ENCODE data around the gene SEPTIN5. TPM values are rescaled to one million over a fixed set of nuclear protein-coding genes. Genes with fewer than 3 reads are reported as not detected.
"Not testable (repeated sequence)": the region's sequence is repeated elsewhere in the genome, so short reads cannot be mapped to it uniquely, and the experiment has no call there.

SEPTIN5 gene
- total RNA-seq, 2 experiments from 2014 or later, result 0.41 to 0.43 TPM

- Mint-ChIP-seq H3K27ac (no peak overlapping the region), H3K4me1 (ENCODE audit: low read depth) (no peaks in the 10 kb centered on the region), H3K4me3 (no peak overlapping the region), H3K36me3 (no peaks in the 10 kb centered on the region), H3K27me3 (peaks cover 3% of the 10 kb centered on the region), H3K9me3 (no peaks in the 10 kb centered on the region)
- no peak for DNase-seq
- POLR2A ChIA-PET, result no interaction called here
- intact Hi-C loops (cut with micrococcal nuclease), result loop anchor here (1.0 kb wide), 1 partner anchor 41 kb away; no protein-coding TSS in a partner anchor
- CTCF ChIA-PET, result interaction anchor here (1.3 to 2.4 kb wide), 2 partner anchors 44 to 236 kb away, joined by 3 to 6 read pairs; no protein-coding TSS in a partner anchor
Observed at GRCh38 chr22:19674129-19674928, 40.0 kb upstream of the SEPTIN5 start.

- Mint-ChIP-seq H3K9me3 (no peaks in the 10 kb centered on the region), H3K4me1 (ENCODE audit: low read depth) (no peaks in the 10 kb centered on the region), H3K36me3 (no peaks in the 10 kb centered on the region), H3K4me3 (no peak overlapping the region), H3K27ac (no peak overlapping the region), H3K27me3 (peaks cover 3% of the 10 kb centered on the region)
- CTCF ChIA-PET, result interaction anchor here (1.3 to 2.4 kb wide), 2 partner anchors 45 to 235 kb away, joined by 3 to 6 read pairs; no protein-coding TSS in a partner anchor
- no peak for DNase-seq
- POLR2A ChIA-PET, result no interaction called here
- intact Hi-C loops (cut with micrococcal nuclease), result loop anchor here (1.0 kb wide), 1 partner anchor 40 kb away; no protein-coding TSS in a partner anchor
Observed at GRCh38 chr22:19674929-19675253, 39.4 kb upstream of the SEPTIN5 start.

GRCh38 chr22:19675428-19675827, 38.9 kb upstream of the SEPTIN5 start:
- Mint-ChIP-seq H3K9me3 (no peaks in the 10 kb centered on the region), H3K36me3 (no peaks in the 10 kb centered on the region), H3K27ac (no peak overlapping the region), H3K4me1 (ENCODE audit: low read depth) (no peaks in the 10 kb centered on the region), H3K4me3 (no peak overlapping the region), H3K27me3 (peaks cover 4% of the 10 kb centered on the region)
- ChIA-PET CTCF (interaction anchor here (1.2 to 2.4 kb wide), 3 partner anchors 45 to 235 kb away, joined by 3 to 6 read pairs (median 4); no protein-coding TSS in a partner anchor), POLR2A (no interaction called here)
- no peak for DNase-seq
- intact Hi-C loops (cut with micrococcal nuclease), result no loop called here

GRCh38 chr22:19676437-19676836, 37.9 kb upstream of the SEPTIN5 start:
- H3K27ac Mint-ChIP-seq; H3K4me3 Mint-ChIP-seq; H3K4me1 Mint-ChIP-seq (ENCODE audit: low read depth); H3K9me3 Mint-ChIP-seq; intact Hi-C loops (cut with micrococcal nuclease); H3K27me3 Mint-ChIP-seq; H3K36me3 Mint-ChIP-seq; DNase-seq: not testable (repeated sequence)
- CTCF ChIA-PET, result interaction anchor here (1.2 to 2.4 kb wide), 2 partner anchors 54 to 234 kb away, joined by 4 to 6 read pairs; no protein-coding TSS in a partner anchor
- POLR2A ChIA-PET, result interaction anchor here (0.6 kb wide), 1 partner anchor 426 kb away, joined by 3 read pairs; no protein-coding TSS in a partner anchor

- H3K36me3 Mint-ChIP-seq, result no peaks in the 10 kb centered on the region
- peaks cover 4% of the 10 kb centered on the region for H3K27me3 Mint-ChIP-seq
- ChIA-PET POLR2A (no interaction called here), CTCF (interaction anchor here (0.8 to 1.5 kb wide), 9 partner anchors 10 to 445 kb away, joined by 3 to 16 read pairs (median 4); partner anchors contain the start of gene CDC45)
- H3K9me3 Mint-ChIP-seq, result no peaks in the 10 kb centered on the region
- intact Hi-C loops (cut with micrococcal nuclease), result no loop called here
- DNase-seq, result no peak
- no peak overlapping the region for H3K27ac Mint-ChIP-seq
- peaks cover 4% of the 10 kb centered on the region for H3K4me1 Mint-ChIP-seq (ENCODE audit: low read depth)
- H3K4me3 Mint-ChIP-seq, result no peak overlapping the region
Observed at GRCh38 chr22:19678949-19679521, 35.3 kb upstream of the SEPTIN5 start.

GRCh38 chr22:19679522-19680101, 34.7 kb upstream of the SEPTIN5 start:
- H3K4me3 Mint-ChIP-seq, result no peak overlapping the region
- peak; percentile 45 for DNase-seq
- intact Hi-C loops (cut with micrococcal nuclease), result loop anchor here (2.0 kb wide), 1 partner anchor 39 kb away; no protein-coding TSS in a partner anchor
- peaks cover 4% of the 10 kb centered on the region for H3K4me1 Mint-ChIP-seq (ENCODE audit: low read depth)
- H3K36me3 Mint-ChIP-seq, result no peaks in the 10 kb centered on the region
- no peak overlapping the region for H3K27ac Mint-ChIP-seq
- no peaks in the 10 kb centered on the region for H3K9me3 Mint-ChIP-seq
- H3K27me3 Mint-ChIP-seq, result peaks cover 4% of the 10 kb centered on the region
- ChIA-PET CTCF (interaction anchor here (0.6 to 1.5 kb wide), 13 partner anchors 9 to 445 kb away, joined by 3 to 16 read pairs (median 3); partner anchors contain the start of gene CDC45), POLR2A (no interaction called here)

- CTCF ChIA-PET, result interaction anchor here (0.6 to 1.5 kb wide), 13 partner anchors 9 to 446 kb away, joined by 3 to 16 read pairs (median 3); partner anchors contain the start of gene CDC45
- no peak for DNase-seq
Observed at GRCh38 chr22:19680287-19680881, 33.9 kb upstream of the SEPTIN5 start.

GRCh38 chr22:19680911-19681862, 33.1 kb upstream of the SEPTIN5 start:
- intact Hi-C loops (cut with micrococcal nuclease), result loop anchor here (2.0 kb wide), 1 partner anchor 38 kb away; no protein-coding TSS in a partner anchor
- H3K27ac Mint-ChIP-seq, result no peak overlapping the region
- peaks cover 4% of the 10 kb centered on the region for H3K4me1 Mint-ChIP-seq (ENCODE audit: low read depth)
- H3K27me3 Mint-ChIP-seq, result peaks cover 4% of the 10 kb centered on the region
- POLR2A ChIA-PET, result interaction anchor here (0.6 kb wide), 1 partner anchor 535 kb away, joined by 3 read pairs; no protein-coding TSS in a partner anchor
- CTCF ChIA-PET, result interaction anchor here (0.7 to 1.3 kb wide), 3 partner anchors 11 to 388 kb away, joined by 4 to 5 read pairs (median 4); no protein-coding TSS in a partner anchor
- no peaks in the 10 kb centered on the region for H3K36me3 Mint-ChIP-seq
- H3K4me3 Mint-ChIP-seq, result no peak overlapping the region
- no peaks in the 10 kb centered on the region for H3K9me3 Mint-ChIP-seq
- DNase-seq, result no peak

More at GRCh38 chr22:19680287-19680881, 33.9 kb upstream of the SEPTIN5 start:
- Mint-ChIP-seq H3K27me3 (peaks cover 4% of the 10 kb centered on the region), H3K36me3 (no peaks in the 10 kb centered on the region), H3K9me3 (no peaks in the 10 kb centered on the region), H3K4me1 (ENCODE audit: low read depth) (peaks cover 4% of the 10 kb centered on the region), H3K27ac (no peak overlapping the region), H3K4me3 (no peak overlapping the region)
- POLR2A ChIA-PET, result no interaction called here
- intact Hi-C loops (cut with micrococcal nuclease), result loop anchor here (2.0 kb wide), 1 partner anchor 38 kb away; no protein-coding TSS in a partner anchor

- H3K27ac Mint-ChIP-seq, result no peak overlapping the region
- H3K9me3 Mint-ChIP-seq, result no peaks in the 10 kb centered on the region
- ChIA-PET CTCF (interaction anchor here (1.3 kb wide), 1 partner anchor 10 kb away, joined by 4 read pairs; no protein-coding TSS in a partner anchor), POLR2A (interaction anchor here (0.6 kb wide), 1 partner anchor 29 kb away, joined by 3 read pairs; no protein-coding TSS in a partner anchor)
- peaks cover 4% of the 10 kb centered on the region for H3K4me1 Mint-ChIP-seq (ENCODE audit: low read depth)
- no peak overlapping the region for H3K4me3 Mint-ChIP-seq
- no peaks in the 10 kb centered on the region for H3K36me3 Mint-ChIP-seq
- H3K27me3 Mint-ChIP-seq, result peaks cover 4% of the 10 kb centered on the region
- intact Hi-C loops (cut with micrococcal nuclease), result loop anchor here (2.0 kb wide), 1 partner anchor 37 kb away; no protein-coding TSS in a partner anchor
- no peak for DNase-seq
Observed at GRCh38 chr22:19681863-19682245, 32.4 kb upstream of the SEPTIN5 start.

- ChIA-PET POLR2A (no interaction called here), CTCF (interaction anchor here (1.0 kb wide), 1 partner anchor 43 kb away, joined by 5 read pairs; no protein-coding TSS in a partner anchor)
- H3K27ac Mint-ChIP-seq, result no peak overlapping the region
- H3K4me1 Mint-ChIP-seq (ENCODE audit: low read depth), result no peaks in the 10 kb centered on the region
- H3K36me3 Mint-ChIP-seq, result no peaks in the 10 kb centered on the region
- peaks cover 4% of the 10 kb centered on the region for H3K27me3 Mint-ChIP-seq
- intact Hi-C loops (cut with micrococcal nuclease), result no loop called here
- no peak overlapping the region for H3K4me3 Mint-ChIP-seq
- no peaks in the 10 kb centered on the region for H3K9me3 Mint-ChIP-seq
- no peak for DNase-seq
Observed at GRCh38 chr22:19686946-19687345, 27.4 kb upstream of the SEPTIN5 start.
